SK-N-SH treated with all-trans-retinoic acid at 6 μM for 48 hours (cell line): ENCODE data around the gene HSD11B1.

Experiments
- ATAC-seq: fragments of 200-7000 bp; cut with Tn5 transposase; 3 replicates; pipeline ENCODE4 v1.9.1; 2020; ENCODE audit warnings: mild to moderate bottlenecking, moderate library complexity
- ARNTL ChIP-seq: fragments of 450-650 bp; formaldehyde crosslinking; IDR thresholded peaks from 2 replicates; pipeline ENCODE4 v1.5.0; 2020; ENCODE audit warnings: low read depth, mild to moderate bottlenecking, moderate library complexity, borderline replicate concordance
- BACH2 ChIP-seq: fragments of 250-450 bp; sonication (Bioruptor Pico); IDR thresholded peaks from 2 replicates; pipeline ENCODE4 v1.9.0; 2021; ENCODE audit warnings: mild to moderate bottlenecking, borderline replicate concordance
- CSDC2 ChIP-seq: fragments of 250-450 bp; sonication (Bioruptor Pico); IDR thresholded peaks from 2 replicates; pipeline ENCODE4 v1.5.0; 2020; ENCODE audit warnings: mild to moderate bottlenecking, moderate library complexity
- CSRNP3 ChIP-seq: fragments of 250-450 bp; sonication (Bioruptor Pico); IDR thresholded peaks from 2 replicates; pipeline ENCODE4 v1.5.1; 2021; ENCODE audit warnings: mild to moderate bottlenecking, moderate library complexity
- ESRRG ChIP-seq: fragments of 250-450 bp; sonication (Bioruptor Pico); IDR thresholded peaks from 2 replicates; pipeline ENCODE4 v1.6.1; 2021; ENCODE audit warnings: mild to moderate bottlenecking
- GLIS3 ChIP-seq: fragments of 250-450 bp; sonication (Bioruptor Pico); IDR thresholded peaks from 2 replicates; pipeline ENCODE4 v1.5.0; 2020; ENCODE audit warnings: mild to moderate bottlenecking, moderate library complexity
- ISL1 ChIP-seq: fragments of 250-450 bp; sonication (Bioruptor Pico); IDR thresholded peaks from 2 replicates; pipeline ENCODE4 v2.1.2; 2022; ENCODE audit warnings: mild to moderate bottlenecking, moderate library complexity
- PPARA ChIP-seq: fragments of 250-450 bp; sonication (Bioruptor Pico); IDR thresholded peaks from 2 replicates; pipeline ENCODE4 v1.5.0; 2020; ENCODE audit warnings: mild to moderate bottlenecking, borderline replicate concordance
- RARB ChIP-seq: fragments of 250-450 bp; sonication (Bioruptor Pico); IDR thresholded peaks from 2 replicates; pipeline ENCODE4 v1.8.0; 2021; ENCODE audit warnings: mild to moderate bottlenecking, moderate library complexity
- SNAI2 ChIP-seq: fragments of 250-450 bp; sonication (Bioruptor Pico); IDR thresholded peaks from 2 replicates; pipeline ENCODE4 v1.5.0; 2020; ENCODE audit warnings: mild to moderate bottlenecking, moderate library complexity
- TCF4 ChIP-seq: fragments of 250-450 bp; sonication (Bioruptor Pico); IDR thresholded peaks from 2 replicates; pipeline ENCODE4 v1.8.0; 2021; ENCODE audit warnings: mild to moderate bottlenecking, moderate library complexity, borderline replicate concordance
- TOX ChIP-seq: fragments of 250-450 bp; sonication (Bioruptor Pico); IDR thresholded peaks from 2 replicates; pipeline ENCODE4 v1.8.0; 2021; ENCODE audit warnings: mild to moderate bottlenecking, moderate library complexity, borderline replicate concordance
- TSHZ2 ChIP-seq: fragments of 250-450 bp; sonication (Bioruptor Pico); IDR thresholded peaks from 2 replicates; pipeline ENCODE4 v1.5.0; 2020; ENCODE audit warnings: mild to moderate bottlenecking, moderate library complexity
- ZC3H10 ChIP-seq: fragments of 250-450 bp; sonication (Bioruptor Pico); IDR thresholded peaks from 2 replicates; pipeline ENCODE4 v1.5.1; 2021; ENCODE audit warnings: mild to moderate bottlenecking, moderate library complexity
- ZFP3 ChIP-seq: fragments of 250-450 bp; sonication (Bioruptor Pico); IDR thresholded peaks from 2 replicates; pipeline ENCODE4 v1.5.0; 2020; ENCODE audit warnings: mild to moderate bottlenecking, moderate library complexity
- ZFP30 ChIP-seq: fragments of 450-650 bp; formaldehyde crosslinking; IDR thresholded peaks from 2 replicates; pipeline ENCODE4 v1.5.0; 2022; ENCODE audit warnings: mild to moderate bottlenecking, moderate library complexity
- ZNF565 ChIP-seq: fragments of 450-650 bp; formaldehyde crosslinking; conservative IDR thresholded peaks from 2 replicates; pipeline ENCODE4 v1.5.0; 2020; ENCODE audit warnings: low read depth, mild to moderate bottlenecking, moderate library complexity
- ZNF8 ChIP-seq: fragments of 450-650 bp; formaldehyde crosslinking; IDR thresholded peaks from 2 replicates; pipeline ENCODE4 v1.5.0; 2020; ENCODE audit warnings: mild to moderate bottlenecking, moderate library complexity
- TF ChIP-seq, protein P1 (sequence below): fragments of 250-450 bp; sonication (Bioruptor Pico); IDR thresholded peaks from 2 replicates; pipeline ENCODE4 v1.8.0; 2020; ENCODE audit warnings: mild to moderate bottlenecking, moderate library complexity, borderline replicate concordance
- TF ChIP-seq, protein P2 (sequence below): fragments of 250-450 bp; sonication (Bioruptor Pico); IDR thresholded peaks from 2 replicates; pipeline ENCODE4 v1.8.0; 2021; ENCODE audit warnings: low read depth, mild to moderate bottlenecking, moderate library complexity, borderline replicate concordance

HSD11B1 gene

GRCh38 chr1:209710847-209711246, 6.2 kb downstream of the HSD11B1 start:
- no peak for ATAC-seq
- no peak for TF ChIP-seq BACH2 (CRISPR knock-in tag)
- TF ChIP-seq PPARA (CRISPR knock-in tag), result no peak
- TF ChIP-seq ARNTL, result no peak
- no peak for TF ChIP-seq RARB (CRISPR knock-in tag)
- TF ChIP-seq TOX (CRISPR knock-in tag), result no peak
- TF ChIP-seq TSHZ2 (CRISPR knock-in tag), result no peak
- no peak for TF ChIP-seq ZC3H10 (CRISPR knock-in tag)
- no peak for TF ChIP-seq ESRRG (CRISPR knock-in tag)
- TF ChIP-seq GLIS3 (CRISPR knock-in tag), result no peak
- TF ChIP-seq, all 23 proteins: peak for 0

- TF ChIP-seq ZFP3 (CRISPR knock-in tag), result no peak
- TF ChIP-seq, protein P1, sequence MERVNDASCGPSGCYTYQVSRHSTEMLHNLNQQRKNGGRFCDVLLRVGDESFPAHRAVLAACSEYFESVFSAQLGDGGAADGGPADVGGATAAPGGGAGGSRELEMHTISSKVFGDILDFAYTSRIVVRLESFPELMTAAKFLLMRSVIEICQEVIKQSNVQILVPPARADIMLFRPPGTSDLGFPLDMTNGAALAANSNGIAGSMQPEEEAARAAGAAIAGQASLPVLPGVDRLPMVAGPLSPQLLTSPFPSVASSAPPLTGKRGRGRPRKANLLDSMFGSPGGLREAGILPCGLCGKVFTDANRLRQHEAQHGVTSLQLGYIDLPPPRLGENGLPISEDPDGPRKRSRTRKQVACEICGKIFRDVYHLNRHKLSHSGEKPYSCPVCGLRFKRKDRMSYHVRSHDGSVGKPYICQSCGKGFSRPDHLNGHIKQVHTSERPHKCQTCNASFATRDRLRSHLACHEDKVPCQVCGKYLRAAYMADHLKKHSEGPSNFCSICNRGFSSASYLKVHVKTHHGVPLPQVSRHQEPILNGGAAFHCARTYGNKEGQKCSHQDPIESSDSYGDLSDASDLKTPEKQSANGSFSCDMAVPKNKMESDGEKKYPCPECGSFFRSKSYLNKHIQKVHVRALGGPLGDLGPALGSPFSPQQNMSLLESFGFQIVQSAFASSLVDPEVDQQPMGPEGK (CRISPR knock-in tag), result no peak
- TF ChIP-seq ISL1 (CRISPR knock-in tag), result no peak
- no peak for ATAC-seq
These were observed 9.7 kb downstream of the HSD11B1 start for GRCh38 chr1:209714338-209714737.

DNA sequence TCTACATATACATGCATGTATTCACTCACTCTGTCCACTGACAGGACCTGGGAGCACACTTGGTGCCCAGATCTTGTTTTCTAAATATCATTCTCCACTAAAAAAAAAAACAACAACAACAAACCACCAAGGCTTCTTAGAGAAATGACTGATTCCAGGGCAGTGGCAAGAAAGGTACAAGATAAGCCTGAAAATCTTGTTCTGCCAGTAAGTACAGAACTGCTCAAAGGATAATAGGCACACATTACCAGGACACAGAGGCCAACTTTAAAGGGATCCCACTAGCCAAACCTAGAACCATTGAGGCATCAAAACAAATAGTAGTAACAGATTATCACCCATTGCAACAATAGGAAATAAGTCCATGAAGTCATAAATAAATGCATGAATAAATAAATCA, 10.7 kb downstream of the HSD11B1 start:
- no peak for ATAC-seq
- TF ChIP-seq RARB (CRISPR knock-in tag) (no peak), ZC3H10 (CRISPR knock-in tag) (no peak), ZFP30 (CRISPR knock-in tag) (no peak), GLIS3 (CRISPR knock-in tag) (no peak)

DNA sequence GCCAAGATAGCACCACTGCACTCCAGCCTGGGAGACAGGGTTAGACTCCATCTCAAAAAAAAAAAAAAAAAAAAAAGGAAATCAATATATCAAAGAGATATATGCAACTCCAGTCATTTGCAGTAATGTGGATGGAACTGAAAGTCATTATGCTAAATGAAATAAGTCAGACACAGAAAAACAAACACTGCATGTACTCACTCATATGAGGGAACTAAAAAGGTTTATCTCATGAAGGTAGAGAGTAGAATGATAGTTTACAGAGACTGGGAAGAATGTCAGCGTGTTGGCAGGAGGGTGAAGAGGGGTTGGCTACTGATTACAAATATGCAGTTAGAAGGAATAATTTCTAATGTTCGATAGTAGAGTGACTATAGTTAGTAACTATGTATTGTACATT, 13.2 kb downstream of the HSD11B1 start:
- TF ChIP-seq, protein P2, sequence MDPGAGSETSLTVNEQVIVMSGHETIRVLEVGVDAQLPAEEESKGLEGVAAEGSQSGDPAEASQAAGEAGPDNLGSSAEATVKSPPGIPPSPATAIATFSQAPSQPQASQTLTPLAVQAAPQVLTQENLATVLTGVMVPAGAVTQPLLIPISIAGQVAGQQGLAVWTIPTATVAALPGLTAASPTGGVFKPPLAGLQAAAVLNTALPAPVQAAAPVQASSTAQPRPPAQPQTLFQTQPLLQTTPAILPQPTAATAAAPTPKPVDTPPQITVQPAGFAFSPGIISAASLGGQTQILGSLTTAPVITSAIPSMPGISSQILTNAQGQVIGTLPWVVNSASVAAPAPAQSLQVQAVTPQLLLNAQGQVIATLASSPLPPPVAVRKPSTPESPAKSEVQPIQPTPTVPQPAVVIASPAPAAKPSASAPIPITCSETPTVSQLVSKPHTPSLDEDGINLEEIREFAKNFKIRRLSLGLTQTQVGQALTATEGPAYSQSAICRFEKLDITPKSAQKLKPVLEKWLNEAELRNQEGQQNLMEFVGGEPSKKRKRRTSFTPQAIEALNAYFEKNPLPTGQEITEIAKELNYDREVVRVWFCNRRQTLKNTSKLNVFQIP (CRISPR knock-in tag), result no peak
- TF ChIP-seq ZNF8 (CRISPR knock-in tag), result no peak
- TF ChIP-seq PPARA (CRISPR knock-in tag), result no peak
- ATAC-seq, result no peak

DNA sequence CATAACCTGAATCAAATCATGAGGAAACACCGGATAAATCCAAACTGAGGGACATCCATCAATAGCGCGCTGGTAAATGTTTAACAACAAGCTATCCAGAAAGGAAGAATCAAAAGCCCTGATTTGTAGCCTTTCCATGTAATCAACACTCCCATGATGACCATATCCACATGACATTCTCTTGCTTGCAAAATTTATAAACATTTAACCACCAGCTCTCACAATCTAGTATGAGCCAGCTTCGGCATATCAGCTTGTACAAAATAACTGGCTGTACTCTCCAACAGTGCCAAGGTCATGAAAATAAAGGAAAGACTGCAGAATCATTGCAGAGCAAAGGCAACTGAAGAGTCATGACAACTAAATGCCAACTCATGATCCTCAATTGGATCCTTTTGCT, 15.7 kb downstream of the HSD11B1 start:
- ATAC-seq, result peak; percentile 31
- TF ChIP-seq ZC3H10 (CRISPR knock-in tag) (no peak), ZNF8 (CRISPR knock-in tag) (no peak), ESRRG (CRISPR knock-in tag) (no peak), ZNF565 (no peak), ISL1 (CRISPR knock-in tag) (no peak), ZFP3 (CRISPR knock-in tag) (no peak), BACH2 (CRISPR knock-in tag) (no peak), PPARA (CRISPR knock-in tag) (no peak), TOX (CRISPR knock-in tag) (no peak)

DNA sequence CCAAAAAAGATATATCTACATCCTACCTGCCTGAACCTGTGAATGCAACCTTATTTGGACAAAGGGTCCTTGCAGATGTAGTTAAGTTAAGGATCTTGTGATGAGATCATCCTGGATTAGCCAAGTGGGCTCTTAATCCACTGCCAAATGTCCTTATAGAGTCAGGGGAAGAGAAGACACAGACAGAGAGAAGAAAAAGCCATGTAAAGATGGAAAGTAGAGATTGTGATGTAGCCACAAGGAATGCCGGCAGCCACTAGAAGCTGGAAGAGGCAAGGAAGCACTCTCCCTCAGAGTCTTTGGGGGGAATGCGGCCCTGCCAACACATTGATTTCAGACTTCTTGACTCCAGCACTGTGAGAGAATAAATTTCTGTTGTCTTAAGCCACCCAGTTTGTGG, 16.2 kb downstream of the HSD11B1 start:
- ATAC-seq, result peak; percentile 85
- TF ChIP-seq TCF4 (CRISPR knock-in tag) (no peak), TOX (CRISPR knock-in tag) (no peak), ESRRG (CRISPR knock-in tag) (no peak), SNAI2 (CRISPR knock-in tag) (no peak), ZFP30 (CRISPR knock-in tag) (no peak), PPARA (CRISPR knock-in tag) (no peak), ZFP3 (CRISPR knock-in tag) (no peak), CSDC2 (CRISPR knock-in tag) (no peak), CSRNP3 (CRISPR knock-in tag) (no peak)
- TF ChIP-seq, protein P2 (CRISPR knock-in tag), result no peak
